K562 (cell line): Measurements from ENCODE around the gene NIPAL4. TPM values are rescaled to one million over a fixed set of nuclear protein-coding genes. Genes with fewer than 3 reads are reported as not detected.

Experiments
- ATAC-seq: fragments of 200-7000 bp; cut with Tn5 transposase; 3 replicates; pipeline ENCODE4 v1.9.1; 2020; ENCODE audit warnings: moderate library complexity
- BruUV-seq: library from RNA; stranded (reverse); fragments of 400-500 nt; replicated peaks from 2 replicates; lab custom pipeline; 2021; lab: Mats Ljungman, UMichigan
- CTCF ChIA-PET: fragments of 300-600 bp; formaldehyde crosslinking; extraction: SDS; loops from one replicate; lab custom pipeline; 2021; ENCODE audit warnings: low intra/inter-chr PET ratio; lab: Yijun Ruan, JAX
- POLR2A ChIA-PET: fragments of 300-600, 350-650 bp; sonication (Branson Sonifier 250); formaldehyde crosslinking; extraction: SDS; loops from one replicate; lab custom pipeline; 2021; ENCODE audit warnings: antibody characterized with exemption, inconsistent platforms; lab: Yijun Ruan, JAX
- DNase-seq, 4 experiments: peaks; one replicate each; pipeline versions ENCODE4 v3.0.0 to v3.0.0-alpha.2; 2011 to 2018; ENCODE audit warnings: low spot score in 3 of 4, mixed read lengths in 3 of 4; ENCODE audit errors: extremely low read depth in 1 of 4
- FAIRE-seq: peaks from 2 replicates; lab custom pipeline; 2011; peaks lifted over from hg19 to GRCh38; lab: Jason Lieb, UNC
- H2AFZ ChIP-seq: 2 replicates; pipeline ENCODE4 v1.6.0; 2011; ENCODE audit warnings: low read depth, low read length, control low read depth, inconsistent platforms
- H3K27ac ChIP-seq: fragments of 200-600 bp; 3 replicates; pipeline ENCODE4 v1.8.0; 2011; ENCODE audit warnings: low read depth, mild to moderate bottlenecking, control low read depth, inconsistent platforms, low read length, moderate library complexity, mixed read lengths; ENCODE audit errors: extremely low read depth
- H3K27me3 ChIP-seq, 2 experiments: fragments of 300-600 bp in 1 of 2; 2 replicates in 1 of 2; 3 replicates in 1 of 2; pipeline versions ENCODE4 v1.6.0 to v1.8.0; 2011; ENCODE audit warnings: inconsistent platforms in 2 of 2, low read length in 2 of 2, mild to moderate bottlenecking in 1 of 2, mixed read lengths in 1 of 2, moderate library complexity in 1 of 2; ENCODE audit not compliant: control insufficient read depth in 2 of 2, insufficient read depth in 2 of 2
- H3K36me3 ChIP-seq: fragments of 300-600 bp; 3 replicates; pipeline ENCODE4 v1.8.0; 2011; ENCODE audit warnings: mild to moderate bottlenecking, low read length, inconsistent platforms; ENCODE audit not compliant: control insufficient read depth, insufficient read depth
- H3K4me1 ChIP-seq, 2 experiments: fragments of 200-600 bp in 1 of 2; replicated peaks in 1 of 2; 2 replicates in 1 of 2; 3 replicates in 1 of 2; pipeline versions ENCODE4 v1.5.1 to v1.8.0; 2011; ENCODE audit warnings: inconsistent platforms in 2 of 2, low read length in 2 of 2, mild to moderate bottlenecking in 1 of 2, mixed read lengths in 1 of 2, moderate library complexity in 1 of 2; ENCODE audit not compliant: control insufficient read depth in 2 of 2, insufficient read depth in 2 of 2
- H3K4me2 ChIP-seq: 2 replicates; pipeline ENCODE4 v1.6.1; 2011; ENCODE audit warnings: low read length, control low read depth, inconsistent platforms, mixed read lengths; ENCODE audit not compliant: insufficient read depth
- H3K4me3 ChIP-seq: fragments of 200-600 bp; sonication (generic), shearing (Covaris generic); 2 replicates; pipeline ENCODE4 v1.5.1; 2016; ENCODE audit warnings: control low read depth, inconsistent platforms
- H3K79me2 ChIP-seq: fragments of 200-600 bp; 3 replicates; pipeline ENCODE4 v1.8.0; 2011; ENCODE audit warnings: low read length, inconsistent platforms; ENCODE audit not compliant: control insufficient read depth, insufficient read depth
- H3K9ac ChIP-seq, 2 experiments: 2 replicates each; pipeline versions ENCODE4 v1.6.0 to v1.6.1; 2011; ENCODE audit warnings: low read depth in 2 of 2, low read length in 2 of 2, control low read depth in 1 of 2, inconsistent platforms in 1 of 2, mild to moderate bottlenecking in 1 of 2, mixed read lengths in 1 of 2; ENCODE audit not compliant: insufficient read depth in 1 of 2
- H3K9me1 ChIP-seq: one replicate; pipeline ENCODE4 v1.6.0; 2011; ENCODE audit warnings: inconsistent platforms, mild to moderate bottlenecking, low read length, moderate library complexity; ENCODE audit not compliant: control insufficient read depth, insufficient read depth
- H3K9me3 ChIP-seq: replicated peaks from 2 replicates; pipeline ENCODE4 v1.5.1; 2011; ENCODE audit warnings: low read depth, low read length, inconsistent platforms; ENCODE audit not compliant: control insufficient read depth, insufficient read depth
- H4K20me1 ChIP-seq: replicated peaks from 2 replicates; pipeline ENCODE4 v1.6.1; 2011; ENCODE audit warnings: low read length, inconsistent platforms, mixed read lengths; ENCODE audit not compliant: control insufficient read depth, insufficient read depth
- CAMTA2 ChIP-seq: fragments of 250-450 bp; sonication (Bioruptor Pico); conservative IDR thresholded peaks from 2 replicates; pipeline ENCODE4 v1.5.1; 2022
- E2F3 ChIP-seq: fragments of 250-450 bp; sonication (Bioruptor Pico); IDR thresholded peaks from 2 replicates; pipeline ENCODE4 v1.4.0; 2020; ENCODE audit warnings: mild to moderate bottlenecking
- HLTF ChIP-seq: fragments of 450-650 bp; IDR thresholded peaks from 2 replicates; pipeline ENCODE4 v1.6.1; 2016
- HMGN3 ChIP-seq: IDR thresholded peaks from 2 replicates; pipeline ENCODE4 v1.6.1; 2011; ENCODE audit warnings: borderline replicate concordance, low read depth, mild to moderate bottlenecking, mixed read lengths, low read length; ENCODE audit not compliant: insufficient read length; ENCODE audit errors: extremely low read depth
- HOXB6 ChIP-seq: fragments of 250-450 bp; sonication (Bioruptor Pico); IDR thresholded peaks from 2 replicates; pipeline ENCODE4 v1.5.1; 2022; ENCODE audit warnings: mild to moderate bottlenecking, borderline replicate concordance
- POLR2AphosphoS5 ChIP-seq: IDR thresholded peaks from 2 replicates; pipeline ENCODE4 v1.6.1; 2011; ENCODE audit warnings: mild to moderate bottlenecking, low read depth, low read length, moderate library complexity; ENCODE audit not compliant: control insufficient read depth, insufficient read depth
- POLR2G ChIP-seq: fragments of 200-400 bp; formaldehyde crosslinking; IDR thresholded peaks from 2 replicates; pipeline ENCODE4 v1.6.1; 2017; ENCODE audit warnings: low read depth, mild to moderate bottlenecking, antibody characterized with exemption, low read length, moderate library complexity
- ZBTB8A ChIP-seq: fragments of 450-650 bp; IDR thresholded peaks from 2 replicates; pipeline ENCODE4 v1.6.1; 2018; ENCODE audit warnings: mild to moderate bottlenecking, moderate library complexity; ENCODE audit not compliant: partially characterized antibody
- ZNF584 ChIP-seq: fragments of 200-800 bp; sonication (Bioruptor generic); IDR thresholded peaks from 2 replicates; pipeline ENCODE4 v1.6.1; 2016; ENCODE audit warnings: low read depth, mild to moderate bottlenecking, missing genetic modification characterization, missing compliant biosample characterization
- WGBS: fragments of 100-300 bp; shearing (Covaris generic); methylation state at CpG from one replicate; pipeline ENCODE4 v1.1.6; 2016; ENCODE audit warnings: low coverage, mixed read lengths; ENCODE audit not compliant: insufficient coverage; ENCODE audit errors: missing lambda C conversion rate; 5-methylcytosine and 5-hydroxymethylcytosine counted together
- in situ Hi-C: fragments of 300-500 bp; cut with MboI; formaldehyde crosslinking; loops from 4 replicates; pipeline ENCODE4 v1.15.0; 2018; ENCODE audit warnings: inconsistent platforms, mixed read lengths
- intact Hi-C: fragments of 100-400 bp; cut with micrococcal nuclease; formaldehyde crosslinking; loops from 2 replicates; pipeline ENCODE4 v1.14.2; 2022
- polyA plus RNA-seq, 8 experiments: library from polyadenylated mRNA; depleted of rRNA in 4 of 8; stranded (reverse) in 5 of 8; unstranded in 3 of 8; fragments of >200 nt; fragmentation: Nextera tagmentation in 2 of 8; fragmentation: Illumina TruSeq in 1 of 8; extraction: Ambion mirVana in 2 of 8; extraction: Trizol in 1 of 8; gene quantifications; 2 replicates each; pipeline versions ENCODE4 v1.2.1 to v1.2.3, GENCODE V29; 2011 to 2014; ENCODE audit warnings: inconsistent platforms in 1 of 8, missing spikeins in 1 of 8
- total RNA-seq, 7 experiments: library from RNA; depleted of rRNA in 6 of 7; stranded (reverse); fragments of >200 nt in 6 of 7; fragmentation: Illumina TruSeq in 2 of 7; extraction: Trizol in 2 of 7; gene quantifications; 2 replicates each; pipeline versions ENCODE4 v1.2.1 to v1.2.3, GENCODE V29; 2011 to 2021; ENCODE audit warnings: low replicate concordance in 1 of 7
- TF ChIP-seq, protein P1 (sequence below): fragments of 450-650 bp; formaldehyde crosslinking; IDR thresholded peaks from 2 replicates; pipeline ENCODE4 v1.4.0; 2022; ENCODE audit warnings: missing genetic modification characterization
- TF ChIP-seq, protein P2 (sequence below): sonication (generic); formaldehyde crosslinking; IDR thresholded peaks from 2 replicates; pipeline ENCODE4 v1.8.0; 2022; ENCODE audit warnings: mild to moderate bottlenecking, missing genetic modification reagents, borderline replicate concordance
- TF ChIP-seq, protein P3 (sequence below): sonication (generic); formaldehyde crosslinking; IDR thresholded peaks from 2 replicates; pipeline ENCODE4 v1.8.0; 2022; ENCODE audit warnings: mild to moderate bottlenecking, missing genetic modification reagents

The NIPAL4 gene
- total and polyA plus RNA-seq, 9 of the 15 experiments (the other 6 are each of a cell fraction or from before 2014, with no cell fraction given): not detected

DNA sequence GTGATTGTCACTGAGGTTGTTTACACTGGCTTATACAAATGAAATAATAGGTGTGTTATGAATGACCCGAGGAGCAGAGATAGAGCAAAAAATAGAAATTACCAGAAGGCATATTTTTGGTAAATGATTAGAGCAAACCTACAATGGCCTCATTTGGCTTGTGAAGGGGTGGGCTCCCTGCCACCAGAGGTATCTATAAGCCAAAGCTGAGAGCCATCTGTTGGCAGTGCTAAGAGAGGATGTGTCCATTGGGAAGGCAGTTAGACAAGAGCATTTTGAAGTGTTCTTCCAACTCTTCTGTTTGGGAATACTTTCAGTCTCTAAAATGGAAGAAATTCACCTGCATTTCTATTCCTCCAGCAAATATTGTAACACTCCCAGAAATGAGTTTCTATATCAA is 10.6 kb downstream of the NIPAL4 start:
- H3K27ac ChIP-seq: no peak overlapping the region
- no peaks in the 10 kb centered on the region for H3K9me3 ChIP-seq
- H3K9me1 ChIP-seq: no peaks in the 10 kb centered on the region
- no peak for ATAC-seq
- H3K4me3 ChIP-seq: no peak overlapping the region
- ChIA-PET POLR2A (no interaction called here), CTCF (interaction anchor here (1.1 kb wide), 1 partner anchor 217 kb away, joined by 3 read pairs; no protein-coding TSS in a partner anchor)
- H3K9ac ChIP-seq: no peak overlapping the region
- 0 out of 5 replicates have a peak, but pooled peaks cover 0 to 6% of the 10 kb centered on the region in 2 experiments for H3K27me3 ChIP-seq
- in situ Hi-C loops: loop anchor here (10.0 kb wide), 1 partner anchor 226 kb away; no protein-coding TSS in a partner anchor
- H3K4me2 ChIP-seq: no peak overlapping the region
- no TSS peak for BruUV-seq
- H3K4me1 ChIP-seq: no peaks in the 10 kb centered on the region
- 0% methylated on average over 1 of the region's 1 CpG for WGBS
- H3K36me3 ChIP-seq: no peaks in the 10 kb centered on the region
- DNase-seq: no peak
- intact Hi-C loops: loop anchor here (5.0 kb wide), 1 partner anchor 128 kb away; no protein-coding TSS in a partner anchor
- FAIRE-seq: no peak
- no peaks in the 10 kb centered on the region for H3K79me2 ChIP-seq
- H2AFZ ChIP-seq: no peak overlapping the region
- H4K20me1 ChIP-seq: no peaks in the 10 kb centered on the region
- TF ChIP-seq E2F3 (CRISPR knock-in tag): no peak
- no peak for TF ChIP-seq ZNF584 (CRISPR knock-in tag)
- TF ChIP-seq, protein P1, sequence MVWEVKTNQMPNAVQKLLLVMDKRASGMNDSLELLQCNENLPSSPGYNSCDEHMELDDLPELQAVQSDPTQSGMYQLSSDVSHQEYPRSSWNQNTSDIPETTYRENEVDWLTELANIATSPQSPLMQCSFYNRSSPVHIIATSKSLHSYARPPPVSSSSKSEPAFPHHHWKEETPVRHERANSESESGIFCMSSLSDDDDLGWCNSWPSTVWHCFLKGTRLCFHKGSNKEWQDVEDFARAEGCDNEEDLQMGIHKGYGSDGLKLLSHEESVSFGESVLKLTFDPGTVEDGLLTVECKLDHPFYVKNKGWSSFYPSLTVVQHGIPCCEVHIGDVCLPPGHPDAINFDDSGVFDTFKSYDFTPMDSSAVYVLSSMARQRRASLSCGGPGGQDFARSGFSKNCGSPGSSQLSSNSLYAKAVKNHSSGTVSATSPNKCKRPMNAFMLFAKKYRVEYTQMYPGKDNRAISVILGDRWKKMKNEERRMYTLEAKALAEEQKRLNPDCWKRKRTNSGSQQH (CRISPR knock-in tag): no peak
- no peak for TF ChIP-seq HMGN3
- TF ChIP-seq CAMTA2 (CRISPR knock-in tag): no peak
- no peak for TF ChIP-seq HOXB6 (CRISPR knock-in tag)
- TF ChIP-seq, protein P2, sequence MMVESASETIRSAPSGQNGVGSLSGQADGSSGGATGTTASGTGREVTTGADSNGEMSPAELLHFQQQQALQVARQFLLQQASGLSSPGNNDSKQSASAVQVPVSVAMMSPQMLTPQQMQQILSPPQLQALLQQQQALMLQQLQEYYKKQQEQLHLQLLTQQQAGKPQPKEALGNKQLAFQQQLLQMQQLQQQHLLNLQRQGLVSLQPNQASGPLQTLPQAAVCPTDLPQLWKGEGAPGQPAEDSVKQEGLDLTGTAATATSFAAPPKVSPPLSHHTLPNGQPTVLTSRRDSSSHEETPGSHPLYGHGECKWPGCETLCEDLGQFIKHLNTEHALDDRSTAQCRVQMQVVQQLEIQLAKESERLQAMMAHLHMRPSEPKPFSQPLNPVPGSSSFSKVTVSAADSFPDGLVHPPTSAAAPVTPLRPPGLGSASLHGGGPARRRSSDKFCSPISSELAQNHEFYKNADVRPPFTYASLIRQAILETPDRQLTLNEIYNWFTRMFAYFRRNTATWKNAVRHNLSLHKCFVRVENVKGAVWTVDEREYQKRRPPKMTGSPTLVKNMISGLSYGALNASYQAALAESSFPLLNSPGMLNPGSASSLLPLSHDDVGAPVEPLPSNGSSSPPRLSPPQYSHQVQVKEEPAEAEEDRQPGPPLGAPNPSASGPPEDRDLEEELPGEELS (CRISPR knock-in tag): no peak
- TF ChIP-seq HLTF: no peak
- no peak for TF ChIP-seq ZBTB8A
- no peak for TF ChIP-seq POLR2G
- no peak for TF ChIP-seq POLR2AphosphoS5
- TF ChIP-seq, protein P3, sequence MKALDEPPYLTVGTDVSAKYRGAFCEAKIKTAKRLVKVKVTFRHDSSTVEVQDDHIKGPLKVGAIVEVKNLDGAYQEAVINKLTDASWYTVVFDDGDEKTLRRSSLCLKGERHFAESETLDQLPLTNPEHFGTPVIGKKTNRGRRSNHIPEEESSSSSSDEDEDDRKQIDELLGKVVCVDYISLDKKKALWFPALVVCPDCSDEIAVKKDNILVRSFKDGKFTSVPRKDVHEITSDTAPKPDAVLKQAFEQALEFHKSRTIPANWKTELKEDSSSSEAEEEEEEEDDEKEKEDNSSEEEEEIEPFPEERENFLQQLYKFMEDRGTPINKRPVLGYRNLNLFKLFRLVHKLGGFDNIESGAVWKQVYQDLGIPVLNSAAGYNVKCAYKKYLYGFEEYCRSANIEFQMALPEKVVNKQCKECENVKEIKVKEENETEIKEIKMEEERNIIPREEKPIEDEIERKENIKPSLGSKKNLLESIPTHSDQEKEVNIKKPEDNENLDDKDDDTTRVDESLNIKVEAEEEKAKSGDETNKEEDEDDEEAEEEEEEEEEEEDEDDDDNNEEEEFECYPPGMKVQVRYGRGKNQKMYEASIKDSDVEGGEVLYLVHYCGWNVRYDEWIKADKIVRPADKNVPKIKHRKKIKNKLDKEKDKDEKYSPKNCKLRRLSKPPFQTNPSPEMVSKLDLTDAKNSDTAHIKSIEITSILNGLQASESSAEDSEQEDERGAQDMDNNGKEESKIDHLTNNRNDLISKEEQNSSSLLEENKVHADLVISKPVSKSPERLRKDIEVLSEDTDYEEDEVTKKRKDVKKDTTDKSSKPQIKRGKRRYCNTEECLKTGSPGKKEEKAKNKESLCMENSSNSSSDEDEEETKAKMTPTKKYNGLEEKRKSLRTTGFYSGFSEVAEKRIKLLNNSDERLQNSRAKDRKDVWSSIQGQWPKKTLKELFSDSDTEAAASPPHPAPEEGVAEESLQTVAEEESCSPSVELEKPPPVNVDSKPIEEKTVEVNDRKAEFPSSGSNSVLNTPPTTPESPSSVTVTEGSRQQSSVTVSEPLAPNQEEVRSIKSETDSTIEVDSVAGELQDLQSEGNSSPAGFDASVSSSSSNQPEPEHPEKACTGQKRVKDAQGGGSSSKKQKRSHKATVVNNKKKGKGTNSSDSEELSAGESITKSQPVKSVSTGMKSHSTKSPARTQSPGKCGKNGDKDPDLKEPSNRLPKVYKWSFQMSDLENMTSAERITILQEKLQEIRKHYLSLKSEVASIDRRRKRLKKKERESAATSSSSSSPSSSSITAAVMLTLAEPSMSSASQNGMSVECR (CRISPR knock-in tag): no peak
